SK-N-SH (cell line): ENCODE data around the gene DACH1. TPM values are rescaled to one million over a fixed set of nuclear protein-coding genes. Genes with fewer than 3 reads are reported as not detected.

Experiments used
- CTCF ChIA-PET: fragments of 300-600, 350-600 bp; formaldehyde crosslinking; extraction: SDS; loops from one replicate; lab custom pipeline; 2021; lab: Yijun Ruan, JAX
- POLR2A ChIA-PET: fragments of 350-600 bp; sonication (Branson Sonifier 250); formaldehyde crosslinking; extraction: SDS; loops from one replicate; lab custom pipeline; 2020; ENCODE audit warnings: antibody characterized with exemption, inconsistent platforms; lab: Yijun Ruan, JAX
- DNase-seq: peaks from one replicate; pipeline ENCODE4 v3.0.0; 2012
- H2AFZ ChIP-seq: fragments of 200-600 bp; sonication (generic); 2 replicates; pipeline ENCODE4 v1.8.1; 2016; ENCODE audit warnings: antibody characterized with exemption, mild to moderate bottlenecking, low read depth
- H3F3A ChIP-seq: fragments of 200-600 bp; sonication (generic); replicated peaks from 2 replicates; pipeline ENCODE3; 2016; ENCODE audit warnings: antibody characterized with exemption, mild to moderate bottlenecking; ENCODE audit not compliant: insufficient read depth
- H3K27ac ChIP-seq, 2 experiments: fragments of 200-500 bp in 1 of 2; fragments of 200-600 bp in 1 of 2; sonication (Bioruptor generic) in 1 of 2; sonication (generic), shearing (Covaris generic) in 1 of 2; 2 replicates each; pipeline versions ENCODE4 v1.5.1 to v1.6.1; 2014 to 2016; ENCODE audit warnings: low read depth in 2 of 2, inconsistent platforms in 1 of 2, low read length in 1 of 2, mild to moderate bottlenecking in 1 of 2, mixed read lengths in 1 of 2
- H3K27me3 ChIP-seq: fragments of 200-600 bp; sonication (generic), shearing (Covaris generic); 2 replicates; pipeline ENCODE4 v1.6.1; 2016; ENCODE audit warnings: mixed run types; ENCODE audit not compliant: insufficient read depth
- H3K36me3 ChIP-seq, 2 experiments: fragments of 200-500 bp in 1 of 2; fragments of 200-600 bp in 1 of 2; sonication (Bioruptor generic) in 1 of 2; sonication (generic) in 1 of 2; replicated peaks in 1 of 2; 2 replicates each; pipeline versions ENCODE3 to v1.5.1; 2014 to 2016; ENCODE audit warnings: low read length in 1 of 2, mild to moderate bottlenecking in 1 of 2; ENCODE audit not compliant: insufficient read depth in 2 of 2, control insufficient read depth in 1 of 2
- H3K4me1 ChIP-seq, 2 experiments: fragments of 200-500 bp in 1 of 2; fragments of 200-600 bp in 1 of 2; sonication (Bioruptor generic) in 1 of 2; sonication (generic), shearing (Covaris generic) in 1 of 2; 2 replicates each; pipeline versions ENCODE4 v1.5.1 to v1.6.1; 2014 to 2016; ENCODE audit warnings: low read depth in 1 of 2, low read length in 1 of 2, mixed run types in 1 of 2; ENCODE audit not compliant: insufficient read depth in 2 of 2, control insufficient read depth in 1 of 2
- H3K4me2 ChIP-seq: fragments of 200-600 bp; sonication (generic), shearing (Covaris generic); 2 replicates; pipeline ENCODE4 v1.6.1; 2017; ENCODE audit warnings: mixed run types
- H3K4me3 ChIP-seq, 2 experiments: fragments of 200-500 bp in 1 of 2; fragments of 200-600 bp in 1 of 2; sonication (Bioruptor generic) in 1 of 2; sonication (generic), shearing (Covaris generic) in 1 of 2; 2 replicates each; pipeline versions ENCODE4 v1.5.1 to v1.8.1; 2014 to 2016; ENCODE audit warnings: low read depth in 2 of 2, inconsistent platforms in 1 of 2, low read length in 1 of 2, mild to moderate bottlenecking in 1 of 2, mixed read lengths in 1 of 2, moderate library complexity in 1 of 2
- H3K79me2 ChIP-seq: fragments of 200-600 bp; sonication (generic); 2 replicates; pipeline ENCODE4 v1.8.1; 2017; ENCODE audit warnings: mild to moderate bottlenecking; ENCODE audit not compliant: insufficient read depth
- H3K9ac ChIP-seq: fragments of 200-600 bp; sonication (generic); 2 replicates; pipeline ENCODE4 v1.6.1; 2017; ENCODE audit warnings: mixed run types
- H3K9me2 ChIP-seq: fragments of 200-600 bp; sonication (generic); 2 replicates; pipeline ENCODE4 v1.6.1; 2017; ENCODE audit warnings: mixed run types
- H3K9me3 ChIP-seq: fragments of 200-600 bp; sonication (generic); 2 replicates; pipeline ENCODE4 v1.6.1; 2017; ENCODE audit warnings: mixed run types, mild to moderate bottlenecking, moderate library complexity
- H4K20me1 ChIP-seq: fragments of 200-600 bp; sonication (generic); 2 replicates; pipeline ENCODE4 v1.6.1; 2017; ENCODE audit warnings: mild to moderate bottlenecking, mixed run types; ENCODE audit not compliant: insufficient read depth
- CHD2 ChIP-seq: fragments of 150-350 bp; IDR thresholded peaks from 2 replicates; pipeline ENCODE4 v1.6.1; 2018; ENCODE audit warnings: low read length; ENCODE audit not compliant: partially characterized antibody
- CTCF ChIP-seq: fragments of 200-600 bp; sonication (generic); IDR thresholded peaks from 2 replicates; pipeline ENCODE4 v1.6.1; 2017; ENCODE audit warnings: antibody characterized with exemption, mild to moderate bottlenecking, moderate library complexity
- ELF1 ChIP-seq: IDR thresholded peaks from 2 replicates; pipeline ENCODE4 v1.4.0; 2012
- JUND ChIP-seq: IDR thresholded peaks from 2 replicates; pipeline ENCODE4 v1.4.0; 2012
- NFIC ChIP-seq: IDR thresholded peaks from 2 replicates; pipeline ENCODE4 v1.4.0; 2012; ENCODE audit warnings: borderline replicate concordance
- NRF1 ChIP-seq: IDR thresholded peaks from 2 replicates; pipeline ENCODE4 v1.6.1; 2012; ENCODE audit warnings: low read depth, mild to moderate bottlenecking, low read length
- RCOR1 ChIP-seq: fragments of 150-350 bp; IDR thresholded peaks from 2 replicates; pipeline ENCODE4 v1.6.1; 2017; ENCODE audit warnings: antibody characterized with exemption, low read length
- RFX5 ChIP-seq: IDR thresholded peaks from 2 replicates; pipeline ENCODE4 v1.6.1; 2012; ENCODE audit warnings: mild to moderate bottlenecking, improper control_type of control experiment, low read length
- TAF1 ChIP-seq: IDR thresholded peaks from 2 replicates; pipeline ENCODE4 v1.6.1; 2012; ENCODE audit warnings: low read depth, mild to moderate bottlenecking, low read length, moderate library complexity, borderline replicate concordance
- TCF12 ChIP-seq: IDR thresholded peaks from 2 replicates; pipeline ENCODE4 v1.4.0; 2012
- USF1 ChIP-seq: IDR thresholded peaks from 2 replicates; pipeline ENCODE4 v1.4.0; 2012; ENCODE audit warnings: low read depth, borderline replicate concordance
- YY1 ChIP-seq: IDR thresholded peaks from 2 replicates; pipeline ENCODE4 v1.4.0; 2012; ENCODE audit warnings: low read depth, mild to moderate bottlenecking
- WGBS: methylation state at CpG from one replicate; pipeline ENCODE4 v1.1.6; 2017; ENCODE audit warnings: low lambda C conversion rate; 5-methylcytosine and 5-hydroxymethylcytosine counted together
- polyA plus RNA-seq, 3 experiments: library from polyadenylated mRNA; depleted of rRNA; stranded (reverse); fragments of >200 nt; gene quantifications; 2 replicates each; pipeline ENCODE4 v1.2.3, GENCODE V29; 2012
- TF ChIP-seq, protein P1 (sequence below): IDR thresholded peaks from 2 replicates; pipeline ENCODE4 v1.4.0; 2012; ENCODE audit warnings: low read depth
- TF ChIP-seq, protein P2 (sequence below): IDR thresholded peaks from 2 replicates; pipeline ENCODE4; 2012
- TF ChIP-seq, protein P3 (sequence below): IDR thresholded peaks from 2 replicates; pipeline ENCODE4 v1.6.1; 2012; ENCODE audit warnings: mild to moderate bottlenecking, low read depth, low read length, moderate library complexity

The DACH1 gene
- polyA plus RNA-seq, 1 of the 3 experiments (the other 2 are of a cell fraction): 0.21 TPM

DNA sequence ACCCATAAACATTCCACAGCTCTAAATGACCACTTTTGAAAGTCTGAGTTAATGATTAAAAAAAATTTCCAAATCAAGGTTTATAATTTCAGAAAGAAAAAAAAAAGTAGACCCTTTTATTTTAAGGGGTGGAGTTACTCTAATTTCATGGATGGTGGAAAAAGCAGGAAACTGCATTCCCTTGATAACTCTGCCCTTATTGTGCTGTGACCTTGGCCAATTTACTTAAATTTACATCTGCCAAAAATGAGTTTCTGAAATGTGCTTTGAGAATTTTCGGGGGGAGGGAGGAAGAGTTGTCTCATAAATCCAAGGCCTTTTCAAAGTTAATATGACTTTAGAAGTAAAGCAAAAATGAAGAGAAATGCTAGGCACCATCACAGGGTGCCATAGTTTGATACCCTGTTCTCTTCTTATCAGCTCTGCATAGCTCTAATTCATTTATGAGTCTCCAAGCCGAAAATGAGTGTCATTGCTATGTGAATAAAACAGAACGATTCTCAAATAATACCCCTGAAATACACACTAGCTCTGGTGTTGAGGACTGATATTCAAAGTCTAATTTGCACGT, 367.0 kb downstream of the DACH1 start:
- H3K36me3 ChIP-seq: no peaks in the 10 kb centered on the region
- no peak overlapping the region for H3K4me2 ChIP-seq
- H3K4me3 ChIP-seq: no peak overlapping the region
- POLR2A ChIA-PET: no interaction called here
- 78% methylated on average over 4 of the region's 4 CpGs for WGBS
- TF ChIP-seq TCF12 (no peak), RFX5 (no peak), RCOR1 (no peak), YY1 (no peak), TAF1 (no peak), ELF1 (no peak), NRF1 (no peak), CHD2 (no peak), CTCF (no peak), NFIC (no peak), JUND (no peak), USF1 (no peak)
- TF ChIP-seq, protein P1, sequence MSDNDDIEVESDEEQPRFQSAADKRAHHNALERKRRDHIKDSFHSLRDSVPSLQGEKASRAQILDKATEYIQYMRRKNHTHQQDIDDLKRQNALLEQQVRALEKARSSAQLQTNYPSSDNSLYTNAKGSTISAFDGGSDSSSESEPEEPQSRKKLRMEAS: no peak
- TF ChIP-seq, protein P2, sequence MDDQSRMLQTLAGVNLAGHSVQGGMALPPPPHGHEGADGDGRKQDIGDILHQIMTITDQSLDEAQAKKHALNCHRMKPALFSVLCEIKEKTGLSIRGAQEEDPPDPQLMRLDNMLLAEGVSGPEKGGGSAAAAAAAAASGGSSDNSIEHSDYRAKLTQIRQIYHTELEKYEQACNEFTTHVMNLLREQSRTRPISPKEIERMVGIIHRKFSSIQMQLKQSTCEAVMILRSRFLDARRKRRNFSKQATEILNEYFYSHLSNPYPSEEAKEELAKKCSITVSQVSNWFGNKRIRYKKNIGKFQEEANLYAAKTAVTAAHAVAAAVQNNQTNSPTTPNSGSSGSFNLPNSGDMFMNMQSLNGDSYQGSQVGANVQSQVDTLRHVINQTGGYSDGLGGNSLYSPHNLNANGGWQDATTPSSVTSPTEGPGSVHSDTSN: no peak
- TF ChIP-seq, protein P3, sequence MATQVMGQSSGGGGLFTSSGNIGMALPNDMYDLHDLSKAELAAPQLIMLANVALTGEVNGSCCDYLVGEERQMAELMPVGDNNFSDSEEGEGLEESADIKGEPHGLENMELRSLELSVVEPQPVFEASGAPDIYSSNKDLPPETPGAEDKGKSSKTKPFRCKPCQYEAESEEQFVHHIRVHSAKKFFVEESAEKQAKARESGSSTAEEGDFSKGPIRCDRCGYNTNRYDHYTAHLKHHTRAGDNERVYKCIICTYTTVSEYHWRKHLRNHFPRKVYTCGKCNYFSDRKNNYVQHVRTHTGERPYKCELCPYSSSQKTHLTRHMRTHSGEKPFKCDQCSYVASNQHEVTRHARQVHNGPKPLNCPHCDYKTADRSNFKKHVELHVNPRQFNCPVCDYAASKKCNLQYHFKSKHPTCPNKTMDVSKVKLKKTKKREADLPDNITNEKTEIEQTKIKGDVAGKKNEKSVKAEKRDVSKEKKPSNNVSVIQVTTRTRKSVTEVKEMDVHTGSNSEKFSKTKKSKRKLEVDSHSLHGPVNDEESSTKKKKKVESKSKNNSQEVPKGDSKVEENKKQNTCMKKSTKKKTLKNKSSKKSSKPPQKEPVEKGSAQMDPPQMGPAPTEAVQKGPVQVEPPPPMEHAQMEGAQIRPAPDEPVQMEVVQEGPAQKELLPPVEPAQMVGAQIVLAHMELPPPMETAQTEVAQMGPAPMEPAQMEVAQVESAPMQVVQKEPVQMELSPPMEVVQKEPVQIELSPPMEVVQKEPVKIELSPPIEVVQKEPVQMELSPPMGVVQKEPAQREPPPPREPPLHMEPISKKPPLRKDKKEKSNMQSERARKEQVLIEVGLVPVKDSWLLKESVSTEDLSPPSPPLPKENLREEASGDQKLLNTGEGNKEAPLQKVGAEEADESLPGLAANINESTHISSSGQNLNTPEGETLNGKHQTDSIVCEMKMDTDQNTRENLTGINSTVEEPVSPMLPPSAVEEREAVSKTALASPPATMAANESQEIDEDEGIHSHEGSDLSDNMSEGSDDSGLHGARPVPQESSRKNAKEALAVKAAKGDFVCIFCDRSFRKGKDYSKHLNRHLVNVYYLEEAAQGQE: no peak
- TF ChIP-seq, all 33 proteins: peak for 0
- Histone ChIP-seq H3K27me3 (no peaks in the 10 kb centered on the region), H3K79me2 (no peaks in the 10 kb centered on the region), H2AFZ (no peak overlapping the region), H3F3A (no peaks in the 10 kb centered on the region), H3K9me2 (no peaks in the 10 kb centered on the region), H3K9ac (no peak overlapping the region), H3K9me3 (no peaks in the 10 kb centered on the region), H4K20me1 (no peaks in the 10 kb centered on the region), H3K4me1 (no peaks in the 10 kb centered on the region; a peak in 1 of 4 replicates), H3K27ac (no peak overlapping the region)
- no peak for DNase-seq
- CTCF ChIA-PET: no interaction called here
